Smooth muscle cell (in vitro differentiated cells): ENCODE results near the gene DDO. TPM values are rescaled to one million over a fixed set of nuclear protein-coding genes. Genes with fewer than 3 reads are reported as not detected.
A peak's percentile ranks its signal among the peaks of the same experiment; 100 is the strongest.

Source experiments
- DNase-seq: peaks from one replicate; lab custom pipeline; 2025; ENCODE audit not compliant: unreplicated experiment; lab: John Stamatoyannopoulos, UW
- H2AFZ ChIP-seq: fragments of 200-600 bp; sonication (generic); 2 replicates; pipeline ENCODE4 v1.6.0; 2016; ENCODE audit warnings: antibody characterized with exemption, low read depth, mild to moderate bottlenecking
- H3F3A ChIP-seq: fragments of 200-600 bp; sonication (generic); 2 replicates; pipeline ENCODE4 v1.6.0; 2017; ENCODE audit warnings: antibody characterized with exemption, low read depth
- H3K27ac ChIP-seq: fragments of 200-600 bp; sonication (generic); 2 replicates; pipeline ENCODE4 v1.5.1; 2016; ENCODE audit warnings: low read depth, mild to moderate bottlenecking
- H3K27me3 ChIP-seq: fragments of 200-600 bp; sonication (generic); 2 replicates; pipeline ENCODE4 v1.6.1; 2016; ENCODE audit warnings: low read depth, mild to moderate bottlenecking
- H3K36me3 ChIP-seq: fragments of 200-600 bp; sonication (generic); 2 replicates; pipeline ENCODE4 v1.5.1; 2016; ENCODE audit warnings: low read depth
- H3K4me1 ChIP-seq: fragments of 200-600 bp; sonication (generic); 2 replicates; pipeline ENCODE4 v1.5.1; 2016; ENCODE audit warnings: low read depth
- H3K4me2 ChIP-seq: fragments of 200-600 bp; sonication (generic); 2 replicates; pipeline ENCODE4 v1.6.0; 2016; ENCODE audit warnings: mild to moderate bottlenecking
- H3K4me3 ChIP-seq: fragments of 200-600 bp; sonication (generic); 2 replicates; pipeline ENCODE4 v1.5.1; 2016; ENCODE audit warnings: mild to moderate bottlenecking
- H3K79me2 ChIP-seq: fragments of 200-600 bp; sonication (generic); 2 replicates; pipeline ENCODE4 v1.6.0; 2016; ENCODE audit warnings: low read depth, mild to moderate bottlenecking
- H3K9ac ChIP-seq: fragments of 200-600 bp; sonication (generic); 2 replicates; pipeline ENCODE4 v1.6.0; 2016; ENCODE audit warnings: low read depth
- H3K9me3 ChIP-seq: fragments of 200-600 bp; sonication (generic); replicated peaks from 2 replicates; pipeline ENCODE4 v1.5.1; 2016; ENCODE audit warnings: low read depth
- H4K20me1 ChIP-seq: fragments of 200-600 bp; sonication (generic); 2 replicates; pipeline ENCODE4 v1.6.0; 2016; ENCODE audit warnings: low read depth
- WGBS: methylation state at CpG from one replicate; pipeline ENCODE4 v1.1.7; 2016; ENCODE audit warnings: low lambda C conversion rate; 5-methylcytosine and 5-hydroxymethylcytosine counted together
- polyA plus RNA-seq: library from polyadenylated mRNA; unstranded; fragments of >200 nt; fragmentation: Nextera tagmentation; extraction: Ambion mirVana; gene quantifications from 2 replicates; pipeline ENCODE4 v1.2.1, GENCODE V29; 2016
- total RNA-seq: library from RNA; depleted of rRNA; stranded (reverse); fragments of >200 nt; gene quantifications from 2 replicates; pipeline ENCODE4 v1.2.3, GENCODE V29; 2014
- TF ChIP-seq, protein P1 (sequence below): fragments of 200-600 bp; sonication (generic); IDR thresholded peaks from 2 replicates; pipeline ENCODE4 v1.5.1; 2017; ENCODE audit warnings: borderline replicate concordance, mild to moderate bottlenecking, antibody characterized with exemption; ENCODE audit not compliant: insufficient read depth, poor library complexity, severe bottlenecking

The DDO gene
- total and polyA plus RNA-seq, 2 experiments from 2014 or later: not detected

DNA sequence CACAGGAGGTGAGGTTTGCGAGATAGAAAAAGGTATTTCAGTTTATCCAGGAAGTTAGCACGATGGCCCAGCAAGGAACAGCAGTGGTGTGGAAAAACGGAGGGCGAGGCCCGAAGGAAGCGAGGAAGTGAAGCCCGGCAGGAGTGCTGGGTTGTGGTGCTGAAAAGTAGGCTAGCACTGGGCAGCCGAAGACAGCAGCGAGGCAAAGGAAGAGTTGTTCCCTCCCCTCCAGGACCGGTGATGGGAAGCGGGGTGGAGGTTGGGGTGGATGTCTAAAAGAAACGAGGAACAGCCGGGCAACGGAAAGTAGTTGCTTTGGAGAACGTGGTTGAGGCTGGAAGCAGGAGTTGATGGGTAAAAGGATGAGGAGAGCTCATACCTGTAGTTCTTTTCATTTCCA lies 58.6 kb downstream of the DDO start:
- TF ChIP-seq, protein P1, sequence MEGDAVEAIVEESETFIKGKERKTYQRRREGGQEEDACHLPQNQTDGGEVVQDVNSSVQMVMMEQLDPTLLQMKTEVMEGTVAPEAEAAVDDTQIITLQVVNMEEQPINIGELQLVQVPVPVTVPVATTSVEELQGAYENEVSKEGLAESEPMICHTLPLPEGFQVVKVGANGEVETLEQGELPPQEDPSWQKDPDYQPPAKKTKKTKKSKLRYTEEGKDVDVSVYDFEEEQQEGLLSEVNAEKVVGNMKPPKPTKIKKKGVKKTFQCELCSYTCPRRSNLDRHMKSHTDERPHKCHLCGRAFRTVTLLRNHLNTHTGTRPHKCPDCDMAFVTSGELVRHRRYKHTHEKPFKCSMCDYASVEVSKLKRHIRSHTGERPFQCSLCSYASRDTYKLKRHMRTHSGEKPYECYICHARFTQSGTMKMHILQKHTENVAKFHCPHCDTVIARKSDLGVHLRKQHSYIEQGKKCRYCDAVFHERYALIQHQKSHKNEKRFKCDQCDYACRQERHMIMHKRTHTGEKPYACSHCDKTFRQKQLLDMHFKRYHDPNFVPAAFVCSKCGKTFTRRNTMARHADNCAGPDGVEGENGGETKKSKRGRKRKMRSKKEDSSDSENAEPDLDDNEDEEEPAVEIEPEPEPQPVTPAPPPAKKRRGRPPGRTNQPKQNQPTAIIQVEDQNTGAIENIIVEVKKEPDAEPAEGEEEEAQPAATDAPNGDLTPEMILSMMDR: no peak
- H3K4me2 ChIP-seq: peak overlapping the region; percentile 99
- DNase-seq: no peak
- no peak overlapping the region for H3K4me3 ChIP-seq
- no peaks in the 10 kb centered on the region for H3K36me3 ChIP-seq
- no peaks in the 10 kb centered on the region for H3K9me3 ChIP-seq
- no peaks in the 10 kb centered on the region for H3F3A ChIP-seq
- H3K9ac ChIP-seq: no peak overlapping the region
- H3K79me2 ChIP-seq: no peaks in the 10 kb centered on the region
- H3K27me3 ChIP-seq: peaks cover 25% of the 10 kb centered on the region
- no peak overlapping the region for H2AFZ ChIP-seq
- H3K4me1 ChIP-seq: peaks cover 66% of the 10 kb centered on the region
- H4K20me1 ChIP-seq: no peaks in the 10 kb centered on the region
- WGBS: 85% methylated on average over 15 of the region's 15 CpGs
- H3K27ac ChIP-seq: no peak overlapping the region

DNA sequence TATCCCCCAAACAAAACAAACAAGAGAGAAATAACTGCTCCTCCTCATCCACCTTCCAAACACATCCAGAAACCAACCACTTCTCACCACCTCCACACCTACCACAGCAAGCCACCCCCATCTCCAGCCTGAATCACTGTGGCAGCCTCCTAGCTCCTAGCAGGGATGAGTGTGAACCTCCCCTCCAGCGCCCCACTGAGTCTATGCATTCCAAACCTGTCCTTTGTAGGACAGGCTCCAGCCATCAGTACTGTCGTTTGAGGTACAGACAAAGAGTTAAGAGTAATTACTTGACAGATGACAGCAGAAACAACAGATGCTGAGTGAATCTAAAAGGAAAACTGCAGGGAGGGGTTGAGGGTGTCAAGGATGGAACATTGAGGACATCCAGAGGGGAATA lies 59.6 kb downstream of the DDO start:
- WGBS: 60% methylated on average over 2 of the region's 2 CpGs
- TF ChIP-seq, protein P1: no peak
- no peak overlapping the region for H3K4me2 ChIP-seq
- no peak overlapping the region for H3K4me3 ChIP-seq
- no peak overlapping the region for H3K9ac ChIP-seq
- H3K27me3 ChIP-seq: peaks cover 25% of the 10 kb centered on the region
- H3K9me3 ChIP-seq: no peaks in the 10 kb centered on the region
- no peaks in the 10 kb centered on the region for H3K36me3 ChIP-seq
- H3K27ac ChIP-seq: no peak overlapping the region
- no peak overlapping the region for H2AFZ ChIP-seq
- no peaks in the 10 kb centered on the region for H4K20me1 ChIP-seq
- DNase-seq: no peak
- no peaks in the 10 kb centered on the region for H3K79me2 ChIP-seq
- H3K4me1 ChIP-seq: peaks cover 66% of the 10 kb centered on the region
- H3F3A ChIP-seq: no peaks in the 10 kb centered on the region

DNA sequence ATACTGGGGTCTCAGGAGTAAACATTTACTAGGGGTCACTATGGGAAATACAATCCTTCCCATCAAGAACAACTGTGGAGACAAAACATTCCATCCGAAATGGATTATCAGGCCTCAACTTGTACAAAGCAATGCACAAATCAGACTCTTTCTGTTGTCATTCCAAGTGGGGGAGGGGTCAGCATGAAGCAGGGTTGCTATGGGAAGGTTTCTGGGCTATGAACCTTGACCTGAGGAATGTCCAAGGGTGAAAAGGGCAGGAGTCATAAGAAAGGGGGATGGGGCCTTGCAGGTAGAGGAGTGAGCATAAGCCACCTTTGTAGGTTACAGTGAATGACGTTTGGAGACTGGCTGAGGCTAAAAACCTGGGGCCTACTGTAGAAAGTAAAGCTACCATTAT lies 60.4 kb downstream of the DDO start:
- Histone ChIP-seq H3K79me2 (no peaks in the 10 kb centered on the region), H3K4me2 (no peak overlapping the region), H3K9ac (no peak overlapping the region), H3K36me3 (no peaks in the 10 kb centered on the region), H3F3A (no peaks in the 10 kb centered on the region), H4K20me1 (no peaks in the 10 kb centered on the region), H3K4me1 (peaks cover 66% of the 10 kb centered on the region), H3K9me3 (no peaks in the 10 kb centered on the region), H3K27ac (no peak overlapping the region), H3K27me3 (peaks cover 25% of the 10 kb centered on the region), H3K4me3 (no peak overlapping the region), H2AFZ (no peak overlapping the region)
- DNase-seq: no peak
- TF ChIP-seq, protein P1: no peak
- 77% methylated on average over 2 of the region's 2 CpGs for WGBS

DNA sequence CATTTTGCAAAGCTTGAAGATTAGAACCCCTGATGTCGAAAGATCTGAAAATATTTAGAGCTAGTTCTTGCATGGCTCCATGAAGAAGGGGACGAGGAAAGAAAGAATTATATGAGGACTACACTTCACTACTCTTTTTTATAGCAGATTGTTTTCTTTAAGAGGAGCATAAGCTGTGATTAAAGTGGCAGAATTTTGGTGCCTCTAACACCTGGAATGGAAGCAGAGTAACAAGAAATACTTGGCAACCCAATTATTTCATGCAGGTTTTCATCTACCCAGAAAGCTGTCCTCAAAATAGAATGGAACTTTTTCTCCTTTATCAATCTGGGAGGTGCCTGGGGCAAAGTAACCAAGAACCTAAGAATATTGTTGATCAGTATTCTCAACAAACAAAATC lies 61.2 kb downstream of the DDO start:
- Histone ChIP-seq H2AFZ (no peak overlapping the region), H3K9ac (no peak overlapping the region), H3K27me3 (peaks cover 18% of the 10 kb centered on the region), H3K27ac (no peak overlapping the region), H3K9me3 (no peaks in the 10 kb centered on the region), H3K4me2 (no peak overlapping the region), H3K4me1 (peaks cover 60% of the 10 kb centered on the region), H3F3A (no peaks in the 10 kb centered on the region), H4K20me1 (no peaks in the 10 kb centered on the region), H3K36me3 (no peaks in the 10 kb centered on the region), H3K79me2 (no peaks in the 10 kb centered on the region), H3K4me3 (no peak overlapping the region)
- no peak for DNase-seq
- TF ChIP-seq, protein P1: no peak
- 96% methylated on average over 2 of the region's 2 CpGs for WGBS
